PC-9 (cell line): Measurements from ENCODE around the gene HEXA.

Source experiments
- CTCF ChIP-seq: fragments of 200-600 bp; sonication (generic); conservative IDR thresholded peaks from 2 replicates; pipeline ENCODE4 v1.6.1; 2017; ENCODE audit warnings: mixed run types, antibody characterized with exemption, mild to moderate bottlenecking, moderate library complexity
- EZH2 ChIP-seq: fragments of 200-600 bp; sonication (generic); IDR thresholded peaks from 2 replicates; pipeline ENCODE4 v1.8.0; 2017; ENCODE audit warnings: antibody characterized with exemption, low read depth

GRCh38 chr15:72398648-72399047 lies 22.8 kb upstream of the HEXA start:
- no peak for TF ChIP-seq CTCF
- no peak for TF ChIP-seq EZH2
